Measurements from ENCODE around the gene GRK3.
"Not testable (repeated sequence)": the region's sequence is repeated elsewhere in the genome, so short reads cannot be mapped to it uniquely, and the experiment has no call there.

Gene GRK3

GRCh38 chr22:25569361-25569760 is 4.9 kb downstream of the GRK3 start:
- H3K4me3 ChIP-seq = no peak overlapping the region
- peak overlapping the region in 2 of 21 experiments; percentile 24 to 25 for H3K27ac ChIP-seq

GRCh38 chr22:25569983-25570382 is 5.5 kb downstream of the GRK3 start:
- Histone ChIP-seq H3K4me3 (no peak overlapping the region), H3K27ac (peak overlapping the region in 2 of 21 experiments; percentile 24 to 25)

GRCh38 chr22:25570486-25570885 is 6.0 kb downstream of the GRK3 start:
- Histone ChIP-seq H3K4me3 (no peak overlapping the region), H3K27ac (no peak overlapping the region)

- H3K4me3 ChIP-seq, H3K27ac ChIP-seq: not testable (repeated sequence)
These were observed 7.7 kb downstream of the GRK3 start for GRCh38 chr22:25571969-25572707.

GRCh38 chr22:25572708-25573171 is 8.3 kb downstream of the GRK3 start:
- H3K27ac ChIP-seq = no peak overlapping the region

GRCh38 chr22:25573841-25574240 is 9.4 kb downstream of the GRK3 start:
- no peak overlapping the region for H3K27ac ChIP-seq
- H3K4me3 ChIP-seq = no peak overlapping the region

More at GRCh38 chr22:25572708-25573171, 8.3 kb downstream of the GRK3 start:
- H3K4me3 ChIP-seq = no peak overlapping the region

GRCh38 chr22:25574736-25575135 is 10.3 kb downstream of the GRK3 start:
- no peak overlapping the region for H3K27ac ChIP-seq
- H3K4me3 ChIP-seq = no peak overlapping the region

GRCh38 chr22:25575674-25576392 is 11.4 kb downstream of the GRK3 start:
- H3K27ac ChIP-seq, H3K4me3 ChIP-seq: not testable (repeated sequence)

GRCh38 chr22:25581452-25581851 is 17.0 kb downstream of the GRK3 start:
- not testable (repeated sequence) for H3K4me3 ChIP-seq, H3K27ac ChIP-seq

- H3K4me3 ChIP-seq = no peak overlapping the region
- H3K27ac ChIP-seq = no peak overlapping the region
These were observed 18.5 kb downstream of the GRK3 start for GRCh38 chr22:25582946-25583345.

- not testable (repeated sequence) for H3K27ac ChIP-seq, H3K4me3 ChIP-seq
These were observed 20.5 kb downstream of the GRK3 start for GRCh38 chr22:25584993-25585392.

GRCh38 chr22:25589664-25590063 is 25.2 kb downstream of the GRK3 start:
- not testable (repeated sequence) for H3K4me3 ChIP-seq, H3K27ac ChIP-seq

- H3K4me3 ChIP-seq, H3K27ac ChIP-seq: not testable (repeated sequence)
These were observed 28.8 kb downstream of the GRK3 start for GRCh38 chr22:25593323-25593722.

GRCh38 chr22:25598609-25599008 is 34.1 kb downstream of the GRK3 start:
- no peak overlapping the region for H3K4me3 ChIP-seq
- H3K27ac ChIP-seq = no peak overlapping the region

- H3K27ac ChIP-seq = no peak overlapping the region
- no peak overlapping the region for H3K4me3 ChIP-seq
These were observed 38.0 kb downstream of the GRK3 start for GRCh38 chr22:25602445-25602844.

- Histone ChIP-seq H3K4me3 (no peak overlapping the region), H3K27ac (no peak overlapping the region)
These were observed 38.4 kb downstream of the GRK3 start for GRCh38 chr22:25602916-25603315.

- not testable (repeated sequence) for H3K27ac ChIP-seq, H3K4me3 ChIP-seq
These were observed 40.7 kb downstream of the GRK3 start for GRCh38 chr22:25605146-25605545.

- H3K4me3 ChIP-seq, H3K27ac ChIP-seq: not testable (repeated sequence)
These were observed 41.1 kb downstream of the GRK3 start for GRCh38 chr22:25605565-25605964.

GRCh38 chr22:25611284-25611683 is 46.8 kb downstream of the GRK3 start:
- not testable (repeated sequence) for H3K27ac ChIP-seq, H3K4me3 ChIP-seq

GRCh38 chr22:25613131-25613530 is 48.7 kb downstream of the GRK3 start:
- not testable (repeated sequence) for H3K4me3 ChIP-seq, H3K27ac ChIP-seq

GRCh38 chr22:25613558-25613957 is 49.1 kb downstream of the GRK3 start:
- H3K4me3 ChIP-seq, H3K27ac ChIP-seq: not testable (repeated sequence)
